ENCODE data around the gene RICTOR.

RICTOR gene, protein sequence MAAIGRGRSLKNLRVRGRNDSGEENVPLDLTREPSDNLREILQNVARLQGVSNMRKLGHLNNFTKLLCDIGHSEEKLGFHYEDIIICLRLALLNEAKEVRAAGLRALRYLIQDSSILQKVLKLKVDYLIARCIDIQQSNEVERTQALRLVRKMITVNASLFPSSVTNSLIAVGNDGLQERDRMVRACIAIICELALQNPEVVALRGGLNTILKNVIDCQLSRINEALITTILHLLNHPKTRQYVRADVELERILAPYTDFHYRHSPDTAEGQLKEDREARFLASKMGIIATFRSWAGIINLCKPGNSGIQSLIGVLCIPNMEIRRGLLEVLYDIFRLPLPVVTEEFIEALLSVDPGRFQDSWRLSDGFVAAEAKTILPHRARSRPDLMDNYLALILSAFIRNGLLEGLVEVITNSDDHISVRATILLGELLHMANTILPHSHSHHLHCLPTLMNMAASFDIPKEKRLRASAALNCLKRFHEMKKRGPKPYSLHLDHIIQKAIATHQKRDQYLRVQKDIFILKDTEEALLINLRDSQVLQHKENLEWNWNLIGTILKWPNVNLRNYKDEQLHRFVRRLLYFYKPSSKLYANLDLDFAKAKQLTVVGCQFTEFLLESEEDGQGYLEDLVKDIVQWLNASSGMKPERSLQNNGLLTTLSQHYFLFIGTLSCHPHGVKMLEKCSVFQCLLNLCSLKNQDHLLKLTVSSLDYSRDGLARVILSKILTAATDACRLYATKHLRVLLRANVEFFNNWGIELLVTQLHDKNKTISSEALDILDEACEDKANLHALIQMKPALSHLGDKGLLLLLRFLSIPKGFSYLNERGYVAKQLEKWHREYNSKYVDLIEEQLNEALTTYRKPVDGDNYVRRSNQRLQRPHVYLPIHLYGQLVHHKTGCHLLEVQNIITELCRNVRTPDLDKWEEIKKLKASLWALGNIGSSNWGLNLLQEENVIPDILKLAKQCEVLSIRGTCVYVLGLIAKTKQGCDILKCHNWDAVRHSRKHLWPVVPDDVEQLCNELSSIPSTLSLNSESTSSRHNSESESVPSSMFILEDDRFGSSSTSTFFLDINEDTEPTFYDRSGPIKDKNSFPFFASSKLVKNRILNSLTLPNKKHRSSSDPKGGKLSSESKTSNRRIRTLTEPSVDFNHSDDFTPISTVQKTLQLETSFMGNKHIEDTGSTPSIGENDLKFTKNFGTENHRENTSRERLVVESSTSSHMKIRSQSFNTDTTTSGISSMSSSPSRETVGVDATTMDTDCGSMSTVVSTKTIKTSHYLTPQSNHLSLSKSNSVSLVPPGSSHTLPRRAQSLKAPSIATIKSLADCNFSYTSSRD (N-terminal part only)

GRCh38 chr5:39074017-39074814 lies at the start of gene RICTOR:
Gene RICTOR, minus strand, starts transcription at chr5:39074399. Its CDS starts 22 bp downstream, at chr5:39074377.
- peak; percentile 90 for DNase-seq

GRCh38 chr5:39121922-39122321 lies 47.7 kb upstream of the RICTOR start:
- no peak for DNase-seq

- no peak for DNase-seq
Observed at GRCh38 chr5:39121315-39121714, 47.1 kb upstream of the RICTOR start.

- no peak for DNase-seq
Observed at GRCh38 chr5:39120052-39120420, 45.8 kb upstream of the RICTOR start.

DNA sequence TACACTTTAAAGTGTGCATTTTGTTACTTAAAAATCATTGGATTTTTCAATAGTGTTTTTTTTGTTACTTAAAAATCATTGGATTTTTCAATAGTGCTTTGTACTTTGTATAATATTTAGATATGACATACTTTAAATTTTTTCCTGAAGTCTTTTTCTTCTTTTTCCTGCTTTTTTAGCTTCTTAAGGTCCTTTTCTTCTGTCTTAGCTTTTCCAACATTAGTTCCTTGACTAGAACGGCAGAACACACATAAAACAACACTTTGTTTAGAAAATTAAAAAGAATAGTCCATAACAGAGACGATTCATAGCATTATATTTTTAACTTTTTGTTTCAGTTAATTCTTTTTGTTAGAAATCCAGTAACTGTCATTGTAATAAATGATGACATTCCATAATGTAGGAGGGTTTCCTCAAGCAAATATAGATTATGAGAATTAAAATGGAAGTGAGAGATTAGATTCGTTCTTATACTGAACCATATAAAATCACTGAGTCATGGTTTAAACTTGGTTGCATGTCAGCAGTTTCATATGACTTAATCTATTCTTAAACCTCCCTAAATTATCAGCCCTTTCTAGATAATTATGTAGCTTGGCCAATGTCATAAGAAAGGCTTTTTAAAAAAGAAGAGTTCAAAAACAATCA lies 45.3 kb upstream of the RICTOR start:
- DNase-seq, result no peak

GRCh38 chr5:39118638-39119037 lies 44.4 kb upstream of the RICTOR start:
- DNase-seq, result no peak

DNA sequence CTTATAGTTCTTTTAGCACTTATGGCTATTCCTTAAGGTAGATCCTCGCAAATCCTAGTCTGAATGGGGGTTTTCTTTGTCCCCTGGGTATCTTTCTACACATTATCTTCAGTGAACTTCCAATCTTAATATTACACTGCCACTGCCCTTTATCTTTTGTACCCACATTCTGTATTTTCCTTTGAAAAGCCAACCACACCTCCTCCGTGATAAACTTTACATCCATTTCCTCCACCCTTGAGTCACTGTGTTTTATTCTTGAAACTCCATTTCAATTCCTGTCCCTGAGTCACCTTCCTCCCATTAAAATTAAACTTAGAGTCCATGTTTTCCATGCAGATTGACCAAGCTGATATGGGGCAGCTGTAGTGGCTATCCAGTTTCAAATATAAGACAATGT lies 43.2 kb upstream of the RICTOR start:
- no peak for DNase-seq

DNA sequence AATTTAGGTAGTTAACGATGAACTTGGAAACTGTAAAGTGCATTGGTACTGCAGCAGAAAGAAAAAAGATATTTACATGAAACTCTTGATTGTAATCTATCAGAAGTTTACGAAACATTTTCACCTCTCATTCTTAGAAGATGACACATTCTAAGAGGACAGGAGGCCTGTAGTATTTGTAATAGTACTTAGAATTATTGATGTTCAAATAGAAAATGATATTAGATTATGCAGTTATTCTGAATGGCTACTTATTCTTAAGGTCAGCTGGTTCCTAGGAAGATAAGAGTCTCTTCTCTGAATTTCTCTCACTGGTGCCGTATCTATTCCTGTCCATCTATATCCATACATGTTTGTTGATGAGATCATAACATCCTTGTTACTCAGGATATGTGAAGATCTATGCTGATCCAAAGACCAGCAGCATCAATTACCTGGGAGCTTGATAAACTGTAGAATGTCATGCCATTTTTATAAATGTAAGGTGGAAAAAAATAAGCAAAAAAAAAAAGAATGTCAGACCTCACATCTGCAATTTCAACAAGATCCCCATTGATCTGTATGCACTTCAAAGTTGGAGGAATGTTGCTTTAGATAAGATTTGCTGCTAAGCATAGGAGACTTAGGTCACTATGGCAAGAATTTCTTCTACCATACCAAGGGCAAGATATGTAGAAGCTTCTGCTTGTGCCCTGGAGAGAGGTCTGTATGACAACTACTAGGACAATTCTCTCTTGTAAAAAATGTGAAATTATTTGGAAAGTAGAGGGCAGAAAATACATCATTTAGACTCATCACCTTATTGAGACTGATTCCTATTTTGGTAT lies 42.4 kb upstream of the RICTOR start:
- DNase-seq, result no peak

GRCh38 chr5:39115644-39116343 lies 41.6 kb upstream of the RICTOR start:
- DNase-seq, result no peak

DNA sequence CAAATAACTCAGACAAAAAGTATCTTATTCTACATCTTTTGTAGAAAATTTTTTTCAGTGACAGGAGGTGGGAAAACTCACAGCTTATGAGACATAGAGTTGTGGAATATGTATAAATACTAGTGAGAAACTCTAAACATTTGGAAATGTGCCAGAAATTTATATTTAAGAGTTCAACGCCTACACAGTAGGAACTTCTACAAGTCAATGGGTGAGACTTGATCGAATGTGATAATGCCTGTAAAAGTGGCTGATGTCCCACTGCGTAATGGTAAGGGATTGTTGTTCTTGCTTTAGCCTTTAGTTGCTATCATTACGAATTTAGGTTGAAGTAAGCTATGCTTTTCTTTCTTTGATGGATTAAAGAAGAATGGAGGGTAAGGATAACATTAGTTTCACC lies 40.0 kb upstream of the RICTOR start:
- DNase-seq, result no peak

GRCh38 chr5:39113354-39113953 lies 39.3 kb upstream of the RICTOR start:
- no peak for DNase-seq

DNA sequence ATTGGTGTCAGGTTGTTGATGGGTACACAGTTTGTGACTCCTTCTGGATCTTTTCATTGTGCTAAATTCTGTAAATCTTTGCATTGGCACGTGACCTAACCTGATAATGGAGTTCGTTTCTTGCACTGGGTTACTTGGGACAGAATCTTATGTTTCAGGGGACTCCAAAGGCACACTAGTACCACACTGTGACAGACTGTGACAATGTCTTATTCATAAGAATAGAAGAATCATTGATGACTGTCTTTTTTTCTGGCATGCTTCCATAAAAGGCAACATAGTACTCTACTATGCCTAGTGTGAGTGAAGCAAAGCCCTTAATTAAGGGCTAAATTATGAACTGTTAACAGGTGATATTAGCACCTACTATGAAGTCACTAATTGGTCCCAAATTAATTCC lies 35.4 kb upstream of the RICTOR start:
- no peak for DNase-seq

- no peak for DNase-seq
Observed at GRCh38 chr5:39108987-39109386, 34.8 kb upstream of the RICTOR start.

DNA sequence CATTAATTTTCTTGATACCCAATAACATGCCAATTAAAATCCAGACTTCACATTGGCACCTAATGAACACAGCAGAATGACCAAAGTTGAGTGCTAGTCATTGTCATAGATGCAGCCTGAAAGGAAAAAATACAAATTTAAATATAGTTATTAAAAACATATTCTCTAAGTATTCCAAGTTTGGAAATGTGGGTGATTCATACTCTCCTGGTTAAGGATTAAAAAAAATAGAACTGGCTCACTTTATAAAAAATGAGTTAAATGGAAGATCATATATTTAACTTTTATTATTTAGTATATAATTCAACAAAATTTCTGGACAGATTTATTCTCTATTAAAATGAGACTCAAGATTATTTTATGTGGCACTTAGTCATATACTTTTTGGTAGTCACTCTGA lies 33.2 kb upstream of the RICTOR start:
- DNase-seq, result no peak

DNA sequence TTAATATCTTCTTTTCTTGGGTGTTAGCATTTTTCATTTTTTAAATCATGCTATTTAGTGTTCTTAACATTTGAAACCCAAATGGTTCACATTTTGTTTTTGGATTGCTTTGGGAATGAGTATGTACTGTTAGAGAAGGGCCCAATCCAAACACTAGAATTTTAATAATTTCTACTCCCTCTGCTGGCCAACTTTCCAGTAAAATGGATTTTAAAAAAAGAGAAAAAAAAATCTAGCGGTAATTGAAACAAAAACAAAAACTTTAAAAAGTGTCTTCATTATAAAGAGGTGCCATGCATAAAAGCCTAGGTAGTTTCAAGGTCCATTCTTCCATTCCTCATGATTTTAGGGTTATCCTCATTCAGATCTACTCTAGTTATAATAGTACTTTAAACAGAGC lies 32.1 kb upstream of the RICTOR start:
- no peak for DNase-seq

DNA sequence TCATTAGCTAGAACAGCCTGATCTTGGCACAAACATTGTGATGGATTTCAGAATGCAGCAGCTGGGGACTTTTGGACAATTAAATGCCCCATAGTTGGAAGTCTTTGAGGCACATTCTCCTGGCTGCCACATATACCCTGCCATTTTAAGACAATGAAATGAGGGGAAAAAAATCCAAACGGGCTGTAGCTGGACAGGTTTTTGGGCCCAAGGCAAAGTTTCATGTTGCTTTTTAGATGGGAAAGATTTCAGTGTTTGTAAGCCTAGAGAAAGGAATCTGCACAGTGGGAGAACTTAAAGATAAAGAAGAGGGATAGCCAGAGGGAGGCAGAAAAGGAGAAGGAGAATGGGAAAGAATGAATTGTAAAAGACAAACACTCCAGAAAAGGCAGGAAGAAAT lies 30.0 kb upstream of the RICTOR start:
- DNase-seq, result no peak

GRCh38 chr5:39102684-39103155 lies 28.5 kb upstream of the RICTOR start:
- DNase-seq, result no peak

DNA sequence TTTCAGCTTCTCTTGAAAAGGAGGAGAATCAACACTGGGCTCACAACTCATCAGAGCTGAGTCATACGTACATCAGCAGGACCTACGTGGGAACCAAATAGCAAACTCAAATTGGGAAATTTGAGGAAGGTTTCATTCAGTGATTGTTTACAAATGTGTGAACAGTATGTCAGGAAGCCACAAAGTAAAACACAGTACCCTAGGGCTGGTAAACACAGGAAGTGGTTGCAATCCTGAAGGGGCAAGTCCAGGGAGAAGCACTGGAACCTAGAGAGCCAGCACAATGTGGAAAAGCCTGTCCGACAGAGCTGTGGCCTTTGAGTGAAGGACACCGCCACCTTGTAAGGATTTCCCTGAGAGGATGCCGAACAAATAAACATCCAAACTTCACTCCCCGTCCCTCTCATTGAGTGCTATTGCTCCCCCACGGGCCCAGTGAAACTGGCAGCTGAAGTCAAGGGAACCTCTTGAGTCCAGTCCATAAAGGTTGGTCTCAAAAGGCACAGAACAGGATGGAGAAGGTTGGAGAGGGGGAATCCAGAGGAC lies 26.7 kb upstream of the RICTOR start:
- no peak for DNase-seq

DNA sequence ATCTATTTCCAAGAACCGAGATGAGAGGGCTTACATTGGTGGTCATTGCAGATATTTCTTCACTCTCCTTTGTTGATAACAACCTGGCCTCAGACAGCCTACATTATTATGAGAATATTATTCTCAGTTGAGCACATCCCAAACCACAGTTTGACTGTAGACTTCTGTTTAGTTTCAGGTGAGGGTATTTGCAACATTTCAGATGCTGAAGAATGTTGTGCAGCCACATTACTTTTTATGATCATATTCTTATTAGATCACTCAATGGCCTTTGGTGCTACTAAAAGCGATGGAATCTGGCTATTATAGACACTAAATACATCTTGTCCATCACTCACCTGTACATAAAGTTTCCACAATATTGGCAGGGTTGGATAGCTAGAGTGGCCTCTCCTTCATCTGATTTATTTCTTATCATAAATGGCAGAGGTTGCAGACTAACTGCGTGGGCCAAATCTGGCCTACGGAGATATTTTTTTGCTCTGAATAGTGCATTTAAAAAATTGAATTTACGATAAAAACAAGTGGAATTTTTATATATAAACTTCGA lies 26.2 kb upstream of the RICTOR start:
- DNase-seq, result no peak
